NCI-H1092 (cell line): ENCODE measurements around the gene FRYL.
"Not testable (repeated sequence)": the region's sequence is repeated elsewhere in the genome, so short reads cannot be mapped to it uniquely, and the experiment has no call there.

ENCODE experiments used
- DNase-seq: peaks from one replicate; lab custom pipeline; 2025; lab: John Stamatoyannopoulos, UW

FRYL gene

GRCh38 chr4:48746608-48747362, 33.3 kb downstream of the FRYL start:
- DNase-seq, result no peak

GRCh38 chr4:48745223-48745622, 34.9 kb downstream of the FRYL start:
- not testable (repeated sequence) for DNase-seq

DNA sequence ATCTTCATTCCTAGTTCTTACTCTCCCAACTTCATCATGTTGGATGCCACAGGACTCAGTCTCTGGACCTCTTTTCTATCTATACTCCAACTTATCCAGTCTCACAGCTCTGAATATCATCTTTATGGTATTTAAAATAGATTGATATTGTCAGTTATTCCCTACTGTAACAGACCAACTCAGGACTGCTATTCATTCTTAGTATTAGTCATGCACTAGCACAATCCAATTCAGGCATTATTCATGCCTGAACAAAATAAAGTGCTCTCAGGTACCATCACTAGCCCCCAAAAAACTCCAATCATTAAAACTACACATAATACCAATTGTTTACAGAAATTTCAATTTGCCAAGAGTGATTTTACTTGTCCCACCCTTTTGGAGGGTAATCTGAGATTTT, 37.7 kb downstream of the FRYL start:
- no peak for DNase-seq

DNA sequence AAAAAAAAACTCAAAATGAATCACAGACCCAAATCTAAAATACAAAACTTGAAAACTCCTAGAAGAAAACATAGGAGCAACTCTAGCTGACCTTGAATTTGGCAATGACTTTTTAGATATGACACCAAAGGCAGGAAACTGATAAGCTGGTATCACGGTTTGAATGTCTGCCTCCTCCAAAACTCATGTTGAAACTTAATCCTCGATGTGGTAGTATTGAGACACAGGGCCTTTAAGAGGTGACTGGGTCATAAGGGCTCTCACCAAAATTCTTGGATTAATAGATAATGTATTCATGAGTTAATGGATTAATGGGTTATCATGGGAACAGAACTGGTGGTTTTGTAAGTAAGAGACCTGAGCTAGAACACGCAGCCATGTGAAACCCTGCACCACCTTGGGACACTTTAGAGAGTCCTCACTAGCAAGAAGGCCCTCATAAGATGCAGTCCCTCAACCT, 40.5 kb downstream of the FRYL start:
- no peak for DNase-seq

DNA sequence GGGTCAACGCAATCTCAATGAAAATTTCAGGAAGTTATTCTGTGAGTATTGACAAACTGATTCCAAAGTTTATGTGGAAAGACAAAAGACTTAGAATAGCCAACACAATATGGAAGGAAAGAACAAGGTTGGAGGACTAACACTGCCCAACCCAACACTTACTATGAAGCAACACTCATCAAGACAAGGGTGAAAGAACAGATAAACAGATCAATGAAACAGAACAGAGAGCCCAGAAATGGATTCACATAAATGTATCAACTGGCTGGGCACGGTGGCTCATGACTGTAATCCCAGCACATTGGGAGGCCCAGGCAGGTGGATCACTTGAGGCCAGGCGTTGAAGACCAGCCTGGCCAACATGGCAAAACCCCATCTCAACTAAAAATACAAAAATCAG, 41.2 kb downstream of the FRYL start:
- DNase-seq, result no peak

- DNase-seq, result not testable (repeated sequence)
Observed at GRCh38 chr4:48728906-48729496, 51.1 kb downstream of the FRYL start.

GRCh38 chr4:48727666-48728459, 52.2 kb downstream of the FRYL start:
- no peak for DNase-seq

GRCh38 chr4:48725414-48725813, 54.7 kb downstream of the FRYL start:
- DNase-seq, result no peak

DNA sequence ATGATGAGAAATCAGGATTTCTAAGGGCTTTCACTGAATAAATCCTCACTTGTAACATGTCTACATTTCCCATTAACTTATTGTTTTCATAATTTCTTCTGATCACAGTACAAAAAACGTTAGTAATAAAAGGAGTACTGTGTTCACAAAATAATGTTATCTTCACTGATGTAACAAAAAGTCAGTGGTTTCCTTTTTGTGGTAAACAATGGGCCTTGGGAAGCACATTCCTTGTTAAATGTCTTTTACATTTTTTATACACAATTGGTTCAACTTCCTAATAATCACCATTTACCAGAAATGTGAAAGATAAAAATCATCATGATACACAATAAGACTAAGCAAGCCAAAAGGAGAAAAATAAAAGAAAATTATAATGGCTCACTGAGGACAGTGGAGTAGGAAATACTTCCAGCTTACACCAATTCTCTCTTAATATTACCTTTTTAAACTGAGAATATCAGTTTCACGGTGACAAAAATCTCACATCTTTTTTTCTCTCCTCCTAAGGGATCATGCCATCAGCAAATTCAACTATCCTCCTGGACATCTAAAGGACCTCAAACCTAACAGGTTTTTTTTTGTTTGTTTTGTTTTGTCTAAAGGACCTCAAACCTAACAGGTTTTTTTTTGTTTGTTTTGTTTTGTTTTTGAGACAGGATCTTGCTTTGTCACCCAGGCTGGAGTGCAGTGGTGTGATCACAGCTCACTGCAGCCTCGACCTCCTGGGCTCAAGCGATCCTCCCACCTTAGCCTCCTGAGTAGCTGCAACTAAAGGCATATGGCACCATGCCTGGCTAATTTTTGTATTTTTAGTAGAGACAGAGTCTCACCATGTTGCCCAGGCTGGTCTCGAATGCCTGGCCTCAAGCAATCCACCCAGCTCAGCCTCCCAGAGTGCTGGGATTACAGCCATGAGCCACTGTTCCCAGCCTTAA, 57.3 kb downstream of the FRYL start:
- DNase-seq, result no peak

DNA sequence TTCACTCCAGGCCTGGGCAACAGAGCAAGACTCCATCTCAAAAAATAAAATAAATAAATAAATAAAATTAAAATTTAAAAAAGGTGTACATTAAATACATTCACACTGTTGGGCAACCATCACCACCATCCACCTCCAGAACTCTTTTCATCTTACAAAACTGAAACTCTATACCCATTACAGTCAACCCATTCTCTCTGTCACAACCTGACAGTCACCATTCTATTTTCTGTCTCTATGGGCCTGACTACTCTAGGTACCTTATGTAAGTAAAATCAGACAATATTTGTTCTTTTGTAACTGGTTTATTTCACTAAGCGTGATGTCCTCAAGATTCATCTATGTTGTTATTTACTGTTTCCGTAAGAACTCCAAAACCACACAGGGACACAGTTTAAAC, 59.6 kb downstream of the FRYL start:
- DNase-seq, result no peak

DNA sequence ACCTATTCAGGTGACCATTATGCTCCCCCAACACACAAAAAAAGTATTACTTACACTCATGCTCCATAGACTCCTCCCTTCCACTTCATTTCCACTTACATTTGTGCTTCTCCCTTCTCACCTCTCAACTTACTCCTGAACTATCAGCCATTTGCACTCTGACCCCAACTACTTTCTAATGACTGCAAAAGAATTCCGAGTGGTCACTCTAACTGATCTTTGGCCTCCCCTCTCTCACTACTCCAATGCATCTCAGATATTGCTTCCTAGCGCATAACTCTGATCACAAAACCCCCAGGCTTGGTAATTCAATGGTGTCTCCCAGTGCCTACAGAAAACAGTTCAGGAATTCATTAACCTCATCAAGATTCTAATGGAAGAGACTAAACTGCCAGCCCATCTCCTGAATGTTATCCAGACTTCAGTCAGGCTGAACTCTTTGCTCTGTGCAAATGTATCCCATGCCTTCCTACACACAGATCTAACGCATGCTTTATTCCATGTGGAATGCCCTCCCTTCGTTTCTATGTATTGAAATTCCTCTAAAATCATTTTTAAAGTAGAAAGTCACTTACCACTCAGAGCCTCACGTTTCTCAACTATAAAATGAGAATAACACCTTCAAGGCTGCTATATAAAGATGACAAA, 61.1 kb downstream of the FRYL start:
- no peak for DNase-seq

DNA sequence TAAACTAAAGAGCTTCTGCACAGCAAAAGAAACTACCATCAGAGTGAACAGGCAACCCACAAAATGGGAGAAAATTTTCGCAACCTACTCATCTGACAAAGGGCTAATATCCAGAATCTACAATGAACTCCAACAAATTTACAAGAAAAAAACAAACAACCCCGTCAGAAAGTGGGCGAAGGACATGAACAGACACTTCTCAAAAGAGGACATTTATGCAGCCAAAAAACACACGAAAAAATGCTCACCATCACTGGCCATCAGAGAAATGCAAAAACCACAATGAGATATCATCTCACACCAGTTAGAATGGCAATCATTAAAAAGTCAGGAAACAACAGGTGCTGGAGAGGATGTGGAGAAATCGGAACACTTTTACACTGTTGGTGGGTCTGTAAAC, 63.8 kb downstream of the FRYL start:
- not testable (repeated sequence) for DNase-seq

GRCh38 chr4:48710446-48711209, 69.5 kb downstream of the FRYL start:
- DNase-seq, result no peak

DNA sequence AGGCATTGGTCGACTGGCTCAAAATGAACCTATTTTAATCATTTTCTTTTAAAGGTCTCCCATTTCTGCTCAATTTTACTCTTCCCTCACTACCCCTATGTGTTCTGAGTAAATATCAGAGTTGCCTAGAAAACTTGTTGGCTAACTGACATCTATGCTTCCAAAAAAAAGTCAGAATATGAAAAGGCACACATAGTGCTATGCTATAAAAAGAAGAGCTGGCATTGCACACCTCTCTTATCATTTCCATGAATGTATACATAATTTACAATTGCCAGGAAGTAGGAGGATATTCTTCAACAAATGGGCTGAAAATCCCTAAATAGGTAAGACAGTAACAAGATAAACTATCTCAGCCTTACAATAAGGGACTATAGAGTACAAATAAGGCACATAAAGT, 70.2 kb downstream of the FRYL start:
- DNase-seq, result no peak

- no peak for DNase-seq
Observed at GRCh38 chr4:48708610-48709009, 71.5 kb downstream of the FRYL start.

- DNase-seq, result no peak
Observed at GRCh38 chr4:48706736-48707135, 73.3 kb downstream of the FRYL start.

DNA sequence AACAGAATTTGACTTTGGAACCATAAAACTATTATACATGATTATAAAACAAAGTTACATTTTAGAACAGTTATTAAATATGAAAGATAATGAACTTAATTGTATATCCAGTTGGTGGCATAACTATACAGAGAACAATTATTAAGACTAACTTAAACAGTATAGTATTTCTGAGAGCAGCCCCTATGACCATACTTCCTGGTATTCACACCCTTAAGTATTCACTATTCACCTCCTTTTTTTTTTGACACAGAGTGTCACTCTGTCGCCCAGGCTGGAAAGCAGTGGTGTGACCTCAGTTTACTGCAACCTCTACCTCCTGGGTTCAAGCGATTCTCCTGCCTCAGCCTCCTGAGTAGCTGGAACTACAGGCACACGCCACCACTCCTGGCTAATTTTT, 74.5 kb downstream of the FRYL start:
- DNase-seq, result no peak

DNA sequence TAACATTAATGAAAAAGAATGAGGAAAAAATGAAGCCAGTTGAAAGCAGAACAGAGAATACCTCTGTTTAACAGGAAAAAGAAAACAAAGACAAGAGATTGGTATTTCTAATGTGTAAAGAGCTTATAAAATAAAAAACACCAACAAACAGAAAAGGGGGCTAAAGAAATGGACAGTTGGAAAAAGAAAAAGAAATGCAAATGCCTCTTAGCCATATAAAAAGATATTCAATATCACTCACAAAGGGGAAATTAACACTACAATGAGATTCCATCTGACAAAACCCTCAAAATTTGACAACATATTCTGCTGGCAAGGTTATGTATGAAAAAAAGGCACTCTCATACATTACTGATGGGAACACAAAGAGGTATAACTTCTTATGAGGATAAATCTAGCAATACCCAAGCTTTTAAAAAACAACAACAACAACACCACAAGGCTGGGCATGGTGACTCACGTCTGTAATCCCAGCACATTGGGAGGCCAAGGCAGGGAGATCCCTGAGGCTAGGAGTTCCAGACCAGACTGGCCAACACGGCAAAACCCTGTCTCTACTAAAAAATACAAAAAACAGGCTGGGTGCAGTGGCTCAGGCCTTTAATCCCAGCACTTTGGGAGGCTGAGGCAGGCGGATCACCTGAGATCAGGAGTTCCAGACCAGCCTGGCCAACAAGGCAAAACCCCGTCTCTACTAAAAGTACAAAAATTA, 75.8 kb downstream of the FRYL start:
- DNase-seq, result no peak

DNA sequence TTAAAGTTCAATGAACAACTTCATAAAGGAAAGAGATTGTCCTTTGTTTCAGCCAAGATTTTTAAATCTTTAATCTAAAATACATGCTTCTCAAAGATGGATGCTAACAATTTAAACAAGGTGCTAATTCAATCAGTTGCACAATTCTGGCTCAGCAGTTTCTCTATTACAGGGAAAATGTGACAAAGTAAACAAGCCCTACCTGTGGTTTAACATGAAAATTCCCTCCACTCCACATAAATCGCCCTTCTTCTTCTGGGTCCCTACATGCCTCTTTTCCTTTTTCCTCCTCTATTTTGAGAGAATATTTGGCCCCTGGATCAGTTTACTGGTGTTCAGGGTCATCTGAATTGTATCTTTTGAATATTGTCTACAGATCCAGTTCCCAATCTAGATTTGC, 80.6 kb downstream of the FRYL start:
- no peak for DNase-seq
